GM12873 (cell line): Measurements from ENCODE around the gene SLC39A13.

ENCODE experiments used
- CTCF ChIP-seq: IDR thresholded peaks from 2 replicates; pipeline ENCODE4 v1.5.1; 2012; ENCODE audit warnings: low read depth, mild to moderate bottlenecking, moderate library complexity, low read length, control low read depth; ENCODE audit not compliant: insufficient read depth; ENCODE audit errors: missing control alignments

SLC39A13 gene

GRCh38 chr11:47391711-47392432, 16.5 kb upstream of the SLC39A13 start:
- no peak for TF ChIP-seq CTCF

- TF ChIP-seq CTCF, result no peak
These were observed 15.7 kb upstream of the SLC39A13 start for GRCh38 chr11:47392546-47393162.

- TF ChIP-seq CTCF, result no peak
These were observed 15.0 kb upstream of the SLC39A13 start for GRCh38 chr11:47393163-47394049.

- no peak for TF ChIP-seq CTCF
These were observed 14.4 kb upstream of the SLC39A13 start for GRCh38 chr11:47394050-47394321.

GRCh38 chr11:47394322-47395222, 13.8 kb upstream of the SLC39A13 start:
- TF ChIP-seq CTCF, result no peak

GRCh38 chr11:47395223-47396048, 13.0 kb upstream of the SLC39A13 start:
- no peak for TF ChIP-seq CTCF
